Measurements from ENCODE around the gene CRYBG1. TPM values are rescaled to one million over a fixed set of nuclear protein-coding genes. Genes with fewer than 3 reads are reported as not detected.

CRYBG1 gene
- total and polyA plus RNA-seq, 8 donors = 2.3 to 9.2 (median 4.3) TPM

DNA sequence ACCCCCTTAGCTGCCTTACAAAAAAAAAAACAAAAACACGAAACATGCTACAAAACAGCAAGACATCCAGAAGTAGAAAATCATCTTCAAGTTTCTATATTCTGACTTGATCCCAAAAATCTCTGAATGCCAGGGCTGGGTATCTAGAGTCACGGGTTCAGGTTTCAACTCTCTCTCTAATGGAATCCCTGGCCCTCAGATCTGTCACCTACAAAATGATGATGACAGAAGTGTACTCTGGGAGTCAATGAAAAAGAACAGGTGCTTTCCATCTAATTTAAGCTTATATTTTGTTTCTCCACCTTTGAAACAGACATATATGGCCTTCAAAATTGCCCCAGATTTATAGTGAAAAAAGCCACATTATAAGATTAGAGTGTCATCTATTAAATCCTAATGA, 250.5 kb downstream of the CRYBG1 start:
- TF ChIP-seq, protein P1, sequence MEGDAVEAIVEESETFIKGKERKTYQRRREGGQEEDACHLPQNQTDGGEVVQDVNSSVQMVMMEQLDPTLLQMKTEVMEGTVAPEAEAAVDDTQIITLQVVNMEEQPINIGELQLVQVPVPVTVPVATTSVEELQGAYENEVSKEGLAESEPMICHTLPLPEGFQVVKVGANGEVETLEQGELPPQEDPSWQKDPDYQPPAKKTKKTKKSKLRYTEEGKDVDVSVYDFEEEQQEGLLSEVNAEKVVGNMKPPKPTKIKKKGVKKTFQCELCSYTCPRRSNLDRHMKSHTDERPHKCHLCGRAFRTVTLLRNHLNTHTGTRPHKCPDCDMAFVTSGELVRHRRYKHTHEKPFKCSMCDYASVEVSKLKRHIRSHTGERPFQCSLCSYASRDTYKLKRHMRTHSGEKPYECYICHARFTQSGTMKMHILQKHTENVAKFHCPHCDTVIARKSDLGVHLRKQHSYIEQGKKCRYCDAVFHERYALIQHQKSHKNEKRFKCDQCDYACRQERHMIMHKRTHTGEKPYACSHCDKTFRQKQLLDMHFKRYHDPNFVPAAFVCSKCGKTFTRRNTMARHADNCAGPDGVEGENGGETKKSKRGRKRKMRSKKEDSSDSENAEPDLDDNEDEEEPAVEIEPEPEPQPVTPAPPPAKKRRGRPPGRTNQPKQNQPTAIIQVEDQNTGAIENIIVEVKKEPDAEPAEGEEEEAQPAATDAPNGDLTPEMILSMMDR (IDR thresholded peaks at IDR 0.05) = no peak
- no peaks in the 10 kb centered on the region for H3K36me3 ChIP-seq
- no peak for FAIRE-seq
- DNase-seq = no peak
- intact Hi-C loops (cut with DNase I) = no loop called here
- no peak overlapping the region for H3K27ac ChIP-seq
- H3K9me3 ChIP-seq = no peaks in the 10 kb centered on the region
- 86 to 89% methylated on average over 2 of the region's 2 CpGs for WGBS, 2 donors
- ATAC-seq = no peak
- H3K4me1 ChIP-seq = no peaks in the 10 kb centered on the region
- no peaks in the 10 kb centered on the region for H3K27me3 ChIP-seq
- no peak overlapping the region for H3K4me3 ChIP-seq

DNA sequence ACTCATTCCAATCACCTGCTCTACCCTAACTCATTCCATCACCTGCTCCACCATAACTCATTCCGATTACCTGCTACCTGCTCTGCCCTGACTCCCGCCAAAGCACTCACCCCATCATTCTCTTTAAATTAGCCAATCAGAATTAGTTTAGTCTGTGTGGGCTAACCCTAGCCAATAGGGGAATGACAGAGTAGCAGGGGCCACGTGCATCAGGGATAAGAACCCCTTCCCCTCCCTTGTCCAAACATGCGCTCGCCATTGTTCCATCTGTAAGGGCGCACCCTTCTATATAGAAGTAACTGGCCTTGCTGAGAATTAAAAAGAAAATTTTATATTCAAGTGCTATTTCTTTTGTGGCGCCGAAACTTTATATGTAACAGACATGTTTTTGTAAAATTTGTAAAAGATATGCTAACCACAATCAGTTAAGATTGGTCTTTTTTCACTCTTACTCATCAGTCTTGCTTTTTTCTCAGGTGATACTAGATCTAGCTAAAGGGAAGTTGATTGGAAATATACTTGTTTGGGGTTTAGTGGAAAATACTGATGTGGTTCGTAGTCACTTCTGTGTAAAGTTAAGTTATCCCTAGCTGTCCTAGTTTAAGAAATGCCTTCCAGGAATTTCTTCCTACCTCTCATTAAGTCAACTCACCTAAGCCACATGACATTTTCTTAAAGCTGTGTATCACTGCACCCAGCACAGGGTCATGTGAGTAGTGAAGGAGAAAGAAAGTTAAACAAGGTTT, 252.3 kb downstream of the CRYBG1 start:
- Histone ChIP-seq H3K27me3 (no peaks in the 10 kb centered on the region), H3K4me3 (no peak overlapping the region), H3K4me1 (no peaks in the 10 kb centered on the region), H3K36me3 (no peaks in the 10 kb centered on the region), H3K27ac (no peak overlapping the region), H3K9me3 (no peaks in the 10 kb centered on the region)
- DNase-seq = no peak
- no peak for FAIRE-seq
- intact Hi-C loops (cut with DNase I) = no loop called here
- TF ChIP-seq, protein P1 (IDR thresholded peaks at IDR 0.05) = no peak
- no peak for ATAC-seq
- WGBS, 2 donors = 92 to 97% methylated on average over 9 of the region's 9 CpGs

DNA sequence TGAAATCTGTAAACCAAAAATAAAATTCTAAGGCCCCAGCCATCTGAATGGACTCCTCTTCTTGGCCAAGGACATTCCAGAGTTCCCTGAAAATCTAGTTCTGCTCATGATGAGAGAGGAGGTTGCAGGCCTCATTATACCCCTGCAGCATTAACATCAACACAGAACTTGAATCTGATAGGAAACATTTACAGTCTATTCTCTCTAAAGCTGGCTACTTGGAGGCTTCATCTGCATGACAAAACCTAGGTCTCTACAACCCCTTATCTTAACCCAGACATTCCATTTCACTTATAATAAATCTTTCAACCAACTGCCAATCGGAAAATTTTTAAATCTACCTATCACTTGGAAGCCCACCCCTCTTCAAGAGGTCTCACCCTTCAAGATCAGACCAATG, 253.1 kb downstream of the CRYBG1 start:
- H3K9me3 ChIP-seq = no peaks in the 10 kb centered on the region
- ATAC-seq (no peak), FAIRE-seq (no peak), DNase-seq (no peak)
- no peak overlapping the region for H3K27ac ChIP-seq
- WGBS, 2 donors = 91 to 92% methylated on average over 1 of the region's 1 CpG
- intact Hi-C loops (cut with DNase I) = no loop called here
- H3K4me1 ChIP-seq = no peaks in the 10 kb centered on the region
- H3K36me3 ChIP-seq = no peaks in the 10 kb centered on the region
- TF ChIP-seq, protein P1 (IDR thresholded peaks at IDR 0.05) = no peak
- no peak overlapping the region for H3K4me3 ChIP-seq
- no peaks in the 10 kb centered on the region for H3K27me3 ChIP-seq

DNA sequence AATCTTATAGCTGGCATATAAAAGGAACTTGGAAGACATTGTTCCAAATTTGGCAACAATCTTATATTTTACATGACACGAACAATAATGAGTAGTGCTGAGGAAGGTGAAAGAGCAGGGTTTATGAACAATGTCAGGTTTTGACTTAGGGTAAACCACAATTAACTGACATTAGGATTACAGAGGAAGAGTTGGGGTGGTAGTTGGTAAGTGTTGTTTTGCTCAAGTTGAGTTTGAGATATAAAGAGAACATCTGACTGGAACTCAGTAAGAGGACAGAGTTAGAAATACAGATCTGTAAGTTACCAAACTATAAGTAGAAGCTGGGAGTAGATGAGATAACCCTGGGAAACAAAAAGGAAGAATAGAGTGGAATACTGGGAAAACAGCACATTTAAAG, 253.6 kb downstream of the CRYBG1 start:
- ATAC-seq (no peak), FAIRE-seq (no peak), DNase-seq (no peak)
- Histone ChIP-seq H3K27ac (no peak overlapping the region), H3K4me1 (no peaks in the 10 kb centered on the region), H3K4me3 (no peak overlapping the region), H3K27me3 (no peaks in the 10 kb centered on the region), H3K36me3 (no peaks in the 10 kb centered on the region), H3K9me3 (no peaks in the 10 kb centered on the region)
- intact Hi-C loops (cut with DNase I) = no loop called here
- TF ChIP-seq, protein P1 (IDR thresholded peaks at IDR 0.05) = no peak
- 90 to 94% methylated on average over 1 of the region's 1 CpG for WGBS, 2 donors

DNA sequence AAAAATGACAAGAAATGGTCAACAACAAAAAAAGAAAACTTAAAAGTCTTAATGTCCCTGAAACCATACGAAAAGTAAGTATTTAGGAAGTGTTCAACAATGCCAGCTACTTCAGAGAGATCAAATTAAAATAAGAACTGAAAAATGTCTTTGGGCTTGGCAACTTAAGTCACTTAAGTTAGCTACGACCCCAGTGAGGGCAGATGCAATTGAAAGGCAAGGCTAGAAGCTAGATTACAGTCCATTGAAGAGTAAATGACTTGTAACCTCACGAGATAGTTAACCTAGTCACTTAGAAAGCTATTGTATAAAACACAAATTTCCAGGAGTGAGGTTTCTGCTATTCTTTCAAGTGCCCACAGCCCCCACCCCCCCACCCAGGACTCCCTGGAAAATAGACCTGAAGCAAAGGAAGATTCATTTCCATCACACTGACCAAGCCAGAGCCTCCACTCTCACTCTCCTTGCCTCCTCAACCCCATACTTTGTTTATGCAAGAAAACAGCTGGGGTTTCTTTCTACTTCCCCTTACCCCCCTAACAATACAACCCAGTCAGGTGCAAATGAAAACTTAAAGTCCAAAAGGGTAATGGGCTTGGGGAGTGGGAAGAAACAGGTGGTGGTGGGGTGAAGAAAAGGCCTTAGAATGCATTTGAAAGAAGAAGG, 254.2 kb downstream of the CRYBG1 start:
- DNase-seq (no peak), FAIRE-seq (no peak), ATAC-seq (no peak)
- TF ChIP-seq, protein P1 (IDR thresholded peaks at IDR 0.05) = no peak
- no peaks in the 10 kb centered on the region for H3K9me3 ChIP-seq
- no peaks in the 10 kb centered on the region for H3K27me3 ChIP-seq
- intact Hi-C loops (cut with DNase I) = no loop called here
- H3K4me3 ChIP-seq = no peak overlapping the region
- no peaks in the 10 kb centered on the region for H3K4me1 ChIP-seq
- H3K36me3 ChIP-seq = no peaks in the 10 kb centered on the region
- 87 to 89% methylated on average over 3 of the region's 3 CpGs for WGBS, 2 donors
- no peak overlapping the region for H3K27ac ChIP-seq

Measured in pancreas (tissue), 10 donors.